Measurements from ENCODE around the gene MYO1B.

Gene MYO1B

GRCh38 chr2:191327484-191327883 is 82.3 kb downstream of the MYO1B start:
- DNase-seq: no peak

GRCh38 chr2:191328150-191328809 is 83.1 kb downstream of the MYO1B start:
- DNase-seq: no peak

GRCh38 chr2:191329841-191330240 is 84.6 kb downstream of the MYO1B start:
- DNase-seq: no peak

GRCh38 chr2:191333911-191334357 is 88.7 kb downstream of the MYO1B start:
- DNase-seq: no peak

GRCh38 chr2:191335875-191336464 is 90.8 kb downstream of the MYO1B start:
- no peak for DNase-seq

GRCh38 chr2:191341436-191341835 is 96.2 kb downstream of the MYO1B start:
- no peak for DNase-seq

GRCh38 chr2:191343796-191344338 is 98.7 kb downstream of the MYO1B start:
- no peak for DNase-seq

- DNase-seq: no peak
These were observed 100.6 kb downstream of the MYO1B start for GRCh38 chr2:191345788-191346187.

- DNase-seq: no peak
These were observed 102.0 kb downstream of the MYO1B start for GRCh38 chr2:191347154-191347553.

GRCh38 chr2:191347881-191348280 is 102.7 kb downstream of the MYO1B start:
- no peak for DNase-seq

GRCh38 chr2:191349990-191350389 is 104.8 kb downstream of the MYO1B start:
- no peak for DNase-seq

GRCh38 chr2:191350826-191351225 is 105.6 kb downstream of the MYO1B start:
- no peak for DNase-seq

GRCh38 chr2:191351298-191351697 is 106.1 kb downstream of the MYO1B start:
- DNase-seq: no peak

- no peak for DNase-seq
These were observed 106.7 kb downstream of the MYO1B start for GRCh38 chr2:191351921-191352320.

- no peak for DNase-seq
These were observed 107.3 kb downstream of the MYO1B start for GRCh38 chr2:191352536-191352935.

GRCh38 chr2:191355170-191355758 is 110.1 kb downstream of the MYO1B start:
- DNase-seq: no peak

GRCh38 chr2:191357678-191358077 is 112.5 kb downstream of the MYO1B start:
- DNase-seq: no peak

- no peak for DNase-seq
These were observed 113.3 kb downstream of the MYO1B start for GRCh38 chr2:191358325-191359025.

GRCh38 chr2:191359133-191359532 is 113.9 kb downstream of the MYO1B start:
- DNase-seq: no peak

- no peak for DNase-seq
These were observed 115.7 kb downstream of the MYO1B start for GRCh38 chr2:191360918-191361317.

GRCh38 chr2:191362841-191363240 is 117.6 kb downstream of the MYO1B start:
- DNase-seq: no peak

- no peak for DNase-seq
These were observed 118.1 kb downstream of the MYO1B start for GRCh38 chr2:191363267-191363666.

GRCh38 chr2:191365089-191365488 is 119.9 kb downstream of the MYO1B start:
- DNase-seq: no peak

- no peak for DNase-seq
These were observed 121.0 kb downstream of the MYO1B start for GRCh38 chr2:191366199-191366598.

Measured in stimulated activated CD4-positive, alpha-beta T cell treated with anti-CD3 and anti-CD28 coated beads, Interleukin-1b, Interleukin-23, amount 100 ng/mL, for 48 hours (primary cell).